ENCODE data around the gene CNTRL. TPM values are rescaled to one million over a fixed set of nuclear protein-coding genes. Genes with fewer than 3 reads are reported as not detected.

CNTRL gene
- total RNA-seq, 1 donor from 2014 or later = 14.2 TPM

DNA sequence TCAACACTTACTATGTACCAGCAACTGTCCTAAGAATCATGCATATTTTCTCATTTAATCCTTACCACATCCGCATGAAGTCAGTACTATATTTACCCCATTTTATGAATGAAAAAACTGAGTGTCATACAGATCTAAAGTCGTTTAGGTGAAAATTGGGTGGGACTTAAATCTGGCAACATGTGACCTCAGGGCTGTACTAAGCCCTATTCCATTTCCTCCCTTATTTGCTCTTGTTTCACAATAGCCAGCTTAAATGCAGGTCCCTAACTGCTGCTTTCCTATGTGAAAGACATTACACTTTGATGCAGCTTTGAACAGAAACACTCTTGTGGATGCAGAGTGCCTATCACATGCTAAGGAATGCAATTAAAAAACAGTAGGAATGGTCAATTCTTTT lies 129.4 kb downstream of the CNTRL start:
- no peak for DNase-seq

DNA sequence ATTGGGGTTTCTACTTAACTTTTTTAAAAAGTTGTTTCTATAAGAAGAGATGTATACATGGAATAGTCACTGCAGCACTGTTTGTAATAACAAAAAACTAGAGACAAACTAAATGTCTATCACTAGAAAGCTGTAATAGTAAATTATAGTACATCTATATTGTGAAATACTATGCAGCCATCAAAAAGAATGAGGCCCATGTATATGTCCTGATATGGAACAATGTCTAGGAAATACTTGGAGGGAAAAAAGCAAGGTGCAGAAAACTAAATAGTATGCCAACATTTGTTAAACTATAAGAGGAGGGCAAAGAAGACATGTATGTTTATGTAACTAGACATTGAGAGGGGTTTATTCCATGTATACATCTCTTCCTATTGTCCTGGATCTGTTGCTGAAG lies 129.9 kb downstream of the CNTRL start:
- no peak for DNase-seq

DNA sequence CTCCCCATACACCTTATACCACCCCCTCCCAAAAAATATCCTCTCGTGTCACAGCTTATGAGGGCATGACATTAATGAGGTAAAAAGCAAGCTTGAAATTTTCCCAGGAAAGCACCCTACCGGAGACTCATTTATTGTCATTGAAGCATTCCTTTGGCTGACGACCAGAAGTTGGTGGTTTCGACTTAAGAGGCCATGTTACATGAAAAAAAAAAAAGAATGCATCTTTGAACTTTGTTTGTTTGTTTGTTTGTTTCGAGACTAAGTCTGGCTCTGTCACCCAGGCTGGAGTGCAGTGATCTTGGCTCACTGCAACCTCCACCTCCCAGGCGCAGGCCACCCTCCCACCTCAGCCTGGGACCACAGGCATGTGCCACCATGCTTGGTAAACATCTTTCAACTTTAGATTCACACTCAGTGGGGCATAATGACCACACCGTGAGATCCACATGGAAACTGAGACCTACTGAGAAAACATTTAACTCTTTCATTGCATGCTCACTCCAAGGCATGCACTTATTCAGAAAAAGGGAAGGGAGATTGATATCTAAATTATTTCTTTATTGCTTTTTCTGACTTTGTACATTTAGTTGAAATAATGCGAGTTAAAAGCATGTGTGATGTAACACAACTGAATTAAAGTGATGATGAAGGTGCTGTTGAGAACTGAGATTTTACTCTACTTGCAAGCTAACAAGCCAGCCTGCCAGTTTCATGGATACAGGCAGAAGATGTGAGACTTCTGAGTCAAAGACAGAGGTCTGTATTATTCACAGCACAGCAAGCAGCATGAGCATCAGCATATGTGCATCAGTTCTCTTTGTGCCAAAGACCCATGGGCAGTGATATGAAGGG lies 132.0 kb downstream of the CNTRL start:
- DNase-seq = no peak

DNA sequence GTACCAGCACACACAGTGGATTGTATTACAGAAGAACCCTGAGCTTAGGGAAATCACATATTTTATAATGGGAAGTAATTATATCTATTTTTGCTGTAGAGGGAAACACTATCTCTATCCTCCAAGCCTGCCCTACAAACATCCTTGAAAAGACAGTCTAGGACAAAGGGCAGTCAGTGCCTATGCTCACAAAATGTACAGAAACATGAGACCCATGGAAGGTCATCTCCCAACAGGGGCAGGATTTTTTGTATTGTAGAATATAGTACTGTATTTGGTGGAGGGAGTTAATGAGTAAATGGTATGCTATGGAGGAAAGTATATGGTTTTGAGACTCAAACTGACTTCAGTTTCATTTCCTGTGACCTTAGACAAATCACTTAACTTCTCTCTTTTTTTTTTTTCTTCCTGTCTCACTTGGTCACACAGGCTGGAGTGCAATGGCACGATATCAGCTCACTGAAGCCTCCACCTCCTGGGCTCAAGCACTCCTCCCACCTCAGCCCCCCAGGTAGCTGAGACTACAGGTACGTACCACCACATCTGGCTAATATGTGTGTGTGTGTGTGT lies 132.7 kb downstream of the CNTRL start:
- no peak for DNase-seq

- DNase-seq = no peak
Observed at GRCh38 chr9:121210536-121210935, 135.8 kb downstream of the CNTRL start.

DNA sequence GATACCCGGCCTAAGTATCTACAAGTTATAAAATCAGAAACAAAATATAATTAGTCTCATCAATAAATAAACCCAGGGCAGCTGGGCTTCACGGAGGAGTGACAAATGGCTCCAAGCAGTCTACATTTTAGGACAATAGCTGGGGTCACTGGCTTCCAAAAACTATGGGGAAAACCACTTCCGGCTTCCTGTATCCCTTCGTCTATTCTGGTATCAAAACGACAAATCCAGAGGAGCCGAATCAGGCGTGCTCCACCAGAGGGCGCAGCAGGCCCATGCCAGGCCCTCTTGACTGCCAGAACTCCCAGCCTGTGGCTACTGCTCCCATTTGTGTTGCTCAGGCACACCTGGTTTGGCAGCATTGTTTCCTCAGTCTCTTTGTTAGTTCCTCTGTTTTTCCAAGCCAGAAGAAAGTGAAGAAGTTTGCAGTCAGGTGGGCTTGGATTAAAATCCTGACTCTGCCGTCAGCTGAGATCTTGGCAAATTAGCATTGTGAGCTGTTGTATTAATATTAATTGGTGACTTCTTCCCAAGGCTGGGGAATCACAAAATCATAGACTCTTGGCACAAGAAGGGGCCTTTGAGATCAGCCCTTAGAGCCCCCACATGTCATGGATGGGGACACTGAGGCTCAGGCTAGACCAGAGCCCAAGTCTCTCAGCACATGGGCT lies 138.5 kb downstream of the CNTRL start:
- peak; percentile 83 for DNase-seq

- no peak for DNase-seq
Observed at GRCh38 chr9:121214005-121214404, 139.2 kb downstream of the CNTRL start.

- DNase-seq = no peak
Observed at GRCh38 chr9:121216271-121216805, 141.6 kb downstream of the CNTRL start.

GRCh38 chr9:121217609-121218292 lies 143.0 kb downstream of the CNTRL start:
- DNase-seq = no peak

DNA sequence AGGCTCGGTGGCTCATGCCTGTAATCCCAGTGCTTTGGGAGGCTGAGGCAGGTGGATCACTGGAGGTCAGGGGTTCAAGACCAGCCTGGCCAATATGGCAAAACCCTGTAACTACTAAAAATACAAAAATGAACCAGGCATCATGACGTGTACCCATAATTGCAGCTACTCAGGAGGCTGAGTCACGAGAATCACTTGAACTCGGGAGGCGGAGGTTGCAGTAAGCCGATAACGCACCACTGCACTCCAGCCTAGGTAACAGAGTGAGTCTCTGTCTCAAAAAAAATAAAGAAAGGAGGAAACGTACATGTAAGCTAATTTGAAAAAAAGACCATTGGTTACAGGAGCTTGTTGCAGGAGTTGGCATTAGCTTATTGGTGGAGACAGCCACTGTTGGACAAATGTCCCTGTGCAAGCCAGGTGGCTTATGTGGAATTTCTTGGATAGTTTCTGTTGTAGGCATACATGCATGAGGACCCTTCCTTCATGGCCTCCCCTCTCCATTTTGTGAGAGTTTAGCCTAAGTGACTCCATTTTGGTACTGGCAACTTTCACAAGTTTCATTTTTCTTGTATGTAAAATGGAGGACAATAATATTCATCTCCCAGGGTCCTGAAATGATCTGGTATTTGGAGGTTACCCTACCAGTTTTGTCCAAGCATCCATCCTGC lies 143.7 kb downstream of the CNTRL start:
- no peak for DNase-seq

- no peak for DNase-seq
Observed at GRCh38 chr9:121219530-121219929, 144.8 kb downstream of the CNTRL start.

DNA sequence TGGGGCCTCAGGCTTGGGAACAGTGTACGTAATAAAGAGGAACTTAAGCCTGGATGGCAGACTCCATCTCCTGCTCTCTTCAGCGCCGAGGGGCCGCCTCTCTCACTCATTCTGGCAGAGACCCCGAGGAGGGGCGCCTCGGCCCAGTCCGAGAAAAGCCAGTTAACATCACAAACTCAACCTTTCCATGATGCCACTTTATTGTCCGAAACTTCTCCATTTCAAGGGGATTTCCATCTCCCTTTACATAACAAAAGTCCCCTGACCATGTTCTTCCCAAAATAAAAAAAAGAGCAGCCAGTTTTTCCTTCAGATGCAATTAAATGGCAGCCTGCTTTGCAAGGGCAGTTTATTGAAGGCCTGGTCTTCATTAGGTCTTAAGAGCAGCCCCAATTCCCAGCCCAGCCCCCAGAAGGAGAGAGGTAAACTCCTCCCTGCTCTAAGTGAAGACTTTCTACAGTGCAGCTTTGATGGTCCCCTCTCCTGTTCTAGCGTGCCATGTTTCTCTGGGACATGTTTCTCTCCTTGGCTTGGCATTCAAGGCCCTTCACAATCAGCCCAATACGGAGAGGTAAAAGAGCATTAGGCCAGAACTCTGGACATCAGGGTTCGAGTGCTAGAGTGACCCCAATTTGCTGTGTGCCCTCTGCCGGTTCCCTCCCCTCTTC lies 146.4 kb downstream of the CNTRL start:
- no peak for DNase-seq

GRCh38 chr9:121221664-121222055 lies 146.9 kb downstream of the CNTRL start:
- no peak for DNase-seq

GRCh38 chr9:121222524-121223171 lies 147.9 kb downstream of the CNTRL start:
- DNase-seq = no peak

DNA sequence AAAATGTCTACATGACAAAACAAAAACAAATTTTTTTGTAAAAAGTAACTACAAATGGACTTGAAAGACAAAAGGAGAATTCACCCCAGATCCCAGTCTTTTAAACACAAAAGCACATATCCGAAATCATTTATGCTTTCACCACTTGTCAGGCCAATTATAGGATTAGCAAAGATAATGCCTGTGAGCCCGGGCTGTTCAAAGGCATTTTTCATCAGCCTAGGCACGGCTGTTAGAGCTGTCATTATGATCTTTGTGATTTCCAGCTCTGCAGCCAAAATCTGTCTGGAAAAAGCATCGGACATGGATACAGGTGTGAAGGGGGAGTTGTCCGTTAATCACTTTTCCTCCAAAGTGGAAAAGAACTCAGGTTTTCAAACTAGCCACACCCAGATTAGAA lies 150.5 kb downstream of the CNTRL start:
- DNase-seq = no peak

- DNase-seq = no peak
Observed at GRCh38 chr9:121226175-121226574, 151.4 kb downstream of the CNTRL start.
